Ishikawa (cell line): ENCODE results near the gene GNPTAB.

Experiments
- CEBPB ChIP-seq: IDR thresholded peaks from 2 replicates; pipeline ENCODE4 v1.6.1; 2012
- CREB1 ChIP-seq: IDR thresholded peaks from 2 replicates; pipeline ENCODE4 v1.6.1; 2012; ENCODE audit warnings: low read depth
- EGR1 ChIP-seq: IDR thresholded peaks from 2 replicates; pipeline ENCODE4 v1.6.1; 2012
- EP300 ChIP-seq: IDR thresholded peaks from 2 replicates; pipeline ENCODE4 v1.6.1; 2012; ENCODE audit warnings: borderline replicate concordance
- FOXM1 ChIP-seq: IDR thresholded peaks from 2 replicates; pipeline ENCODE4 v1.6.1; 2012; ENCODE audit warnings: low read depth, borderline replicate concordance
- MAX ChIP-seq: IDR thresholded peaks from 2 replicates; pipeline ENCODE4 v1.6.1; 2012
- NFIC ChIP-seq: IDR thresholded peaks from 2 replicates; pipeline ENCODE4 v1.6.1; 2012
- RAD21 ChIP-seq: IDR thresholded peaks from 2 replicates; pipeline ENCODE4 v1.6.1; 2012; ENCODE audit warnings: low read depth
- REST ChIP-seq: IDR thresholded peaks from 2 replicates; pipeline ENCODE4 v1.6.1; 2012; ENCODE audit warnings: low read depth, mild to moderate bottlenecking
- TAF1 ChIP-seq: IDR thresholded peaks from 2 replicates; pipeline ENCODE4 v1.6.1; 2012; ENCODE audit warnings: low read depth, mild to moderate bottlenecking
- TCF12 ChIP-seq: IDR thresholded peaks from 2 replicates; pipeline ENCODE4 v1.6.1; 2012; ENCODE audit warnings: low read depth
- TEAD4 ChIP-seq: IDR thresholded peaks from 2 replicates; pipeline ENCODE4 v1.6.1; 2012
- USF1 ChIP-seq: IDR thresholded peaks from 2 replicates; pipeline ENCODE4 v1.6.1; 2012
- YY1 ChIP-seq: IDR thresholded peaks from 2 replicates; pipeline ENCODE4 v1.6.1; 2012; ENCODE audit warnings: low read depth
- ZBTB7A ChIP-seq: IDR thresholded peaks from 2 replicates; pipeline ENCODE4 v1.6.1; 2012; ENCODE audit warnings: low read depth

Gene GNPTAB

GRCh38 chr12:101761781-101762180 is 69.0 kb downstream of the GNPTAB start:
- TF ChIP-seq CEBPB (no peak), CREB1 (no peak), RAD21 (no peak), NFIC (no peak)

- no peak for TF ChIP-seq FOXM1
- no peak for TF ChIP-seq TCF12
- no peak for TF ChIP-seq CEBPB
These were observed 69.4 kb downstream of the GNPTAB start for GRCh38 chr12:101761350-101761749.

- TF ChIP-seq TEAD4 (peak; percentile 22; the same call in 1 of the 2 replicates), USF1 (no peak), YY1 (no peak), CEBPB (no peak), RAD21 (peak; percentile 71), CREB1 (no peak), EGR1 (no peak)
These were observed 71.2 kb downstream of the GNPTAB start for GRCh38 chr12:101759396-101760047.

GRCh38 chr12:101750152-101750551 is 80.6 kb downstream of the GNPTAB start:
- TF ChIP-seq CREB1 (no peak), YY1 (no peak), REST (no peak), EP300 (no peak), EGR1 (no peak), USF1 (no peak), TAF1 (no peak), NFIC (no peak), RAD21 (no peak), ZBTB7A (no peak), MAX (no peak), TCF12 (no peak), FOXM1 (no peak), CEBPB (no peak), TEAD4 (no peak)

GRCh38 chr12:101749657-101750056 is 81.1 kb downstream of the GNPTAB start:
- TF ChIP-seq TEAD4 (no peak), USF1 (no peak), REST (no peak), MAX (no peak), TCF12 (no peak), NFIC (no peak), TAF1 (no peak), YY1 (no peak)

GRCh38 chr12:101748907-101749306 is 81.9 kb downstream of the GNPTAB start:
- TF ChIP-seq EP300 (no peak), FOXM1 (no peak), EGR1 (no peak), REST (no peak), CEBPB (no peak), RAD21 (no peak), MAX (no peak), YY1 (no peak), TEAD4 (no peak)
